ENCODE measurements around the gene LMO3. TPM values are rescaled to one million over a fixed set of nuclear protein-coding genes. Genes with fewer than 3 reads are reported as not detected.

The LMO3 gene
- total and polyA plus RNA-seq, 2 of the 8 experiments (the other 6 are each of a cell fraction or from before 2014, with no cell fraction given): 4.7 to 16.7 TPM

- no peak overlapping the region for H3K4ac ChIP-seq (replicated peaks; ENCODE audit: insufficient read length, low read depth, low read length)
- H3K36me3 ChIP-seq (ENCODE audit: control insufficient read depth in 2 of 4, insufficient read depth in 4 of 4, low read length in 3 of 4): no peaks in the 10 kb centered on the region
- no peaks in the 10 kb centered on the region for H3K79me1 ChIP-seq (ENCODE audit: low read depth, low read length)
- no peak overlapping the region for H3K27ac ChIP-seq (ENCODE audit: low read depth, low read length)
- no peaks in the 10 kb centered on the region for H4K20me1 ChIP-seq (replicated peaks in 1 of 2; ENCODE audit: control insufficient read depth in 1 of 2, insufficient read depth in 2 of 2, low read length in 2 of 2)
- no peak overlapping the region for H3K4me2 ChIP-seq (ENCODE audit: insufficient read depth in 1 of 2, low read depth in 2 of 2, low read length in 2 of 2)
- H3K23me2 ChIP-seq (ENCODE audit: low read depth, low read length): no peaks in the 10 kb centered on the region
- H2BK5ac ChIP-seq (ENCODE audit: low read depth, low read length): no peak overlapping the region
- H3K9me3 ChIP-seq (ENCODE audit: insufficient read depth in 2 of 2, low read depth in 1 of 2, low read length in 1 of 2): no peaks in the 10 kb centered on the region
- no peak overlapping the region for H3K56ac ChIP-seq (replicated peaks; ENCODE audit: insufficient read length, low read depth, low read length)
- H3K79me2 ChIP-seq (ENCODE audit: control insufficient read depth in 1 of 2, insufficient read depth in 2 of 2, low read length in 2 of 2): no peaks in the 10 kb centered on the region
- H2BK120ac ChIP-seq (replicated peaks; ENCODE audit: low read depth, low read length): no peak overlapping the region
- H2AK5ac ChIP-seq (ENCODE audit: low read depth, low read length): no peak overlapping the region
- H3K23ac ChIP-seq (ENCODE audit: insufficient read length): no peak overlapping the region
- H2BK15ac ChIP-seq (ENCODE audit: low read length): no peak overlapping the region
- H2BK12ac ChIP-seq (ENCODE audit: low read depth, low read length): no peak overlapping the region
- H4K5ac ChIP-seq (ENCODE audit: insufficient read length, low read depth, low read length): no peak overlapping the region
- H3K4me1 ChIP-seq (replicated peaks in 1 of 4; ENCODE audit: control insufficient read depth in 3 of 4, insufficient read depth in 4 of 4, low read length in 3 of 4): no peaks in the 10 kb centered on the region; a peak in 1 of 7 replicates
- no peak overlapping the region for H2BK20ac ChIP-seq (ENCODE audit: low read length)
- no peak overlapping the region for H4K8ac ChIP-seq (ENCODE audit: extremely low read depth, insufficient read depth, low read length)
- no peak overlapping the region for H3K18ac ChIP-seq (ENCODE audit: extremely low read depth, low read length)
- H3K9ac ChIP-seq (replicated peaks in 1 of 4; ENCODE audit: extremely low read depth in 1 of 4, low read depth in 3 of 4, low read length in 3 of 4): no peak overlapping the region
- no peak overlapping the region for H3K14ac ChIP-seq (ENCODE audit: insufficient read length)
- no peak for DNase-seq (ENCODE audit: low read depth in 1 of 2, low spot score in 2 of 2)
- no peak overlapping the region for H4K91ac ChIP-seq (replicated peaks; ENCODE audit: insufficient read length, low read length)
- H2AFZ ChIP-seq (ENCODE audit: low read length): no peak overlapping the region
- no peak for FAIRE-seq
- no peak overlapping the region for H3K4me3 ChIP-seq (ENCODE audit: extremely low read depth in 1 of 4, insufficient read depth in 2 of 4, low read depth in 3 of 4, low read length in 4 of 4)
- WGBS, 2 experiments (ENCODE audit: extremely low coverage in 1 of 2, insufficient coverage in 1 of 2, insufficient read length in 1 of 2, insufficient replicate concordance in 2 of 2, low coverage in 1 of 2, low lambda C conversion rate in 2 of 2, missing lambda C conversion rate in 1 of 2): 93% methylated on average over 6 of the region's 6 CpGs; no CpG with 5 or more reads in 1 of the 2 experiments
- no peaks in the 10 kb centered on the region for H3K27me3 ChIP-seq (replicated peaks in 1 of 4; ENCODE audit: control insufficient read depth in 3 of 4, extremely low read depth in 1 of 4, insufficient read depth in 3 of 4, low read length in 3 of 4)
- CTCF ChIA-PET (ENCODE audit: partially characterized antibody): no interaction called here
- POLR2A ChIA-PET (ENCODE audit: partially characterized antibody): no interaction called here
- TF ChIP-seq GTF2F1 (IDR thresholded peaks at IDR 0.05; ENCODE audit: borderline replicate concordance, low read depth, low read length): no peak
These were observed 85.6 kb downstream of the LMO3 start for GRCh38 chr12:16520328-16520727.

Measured in H1 (cell line).